Endothelial cell of umbilical vein (primary cell): ENCODE measurements around the gene PCDHA7.

Experiments
- GATA2 ChIP-seq: IDR thresholded peaks from 2 replicates; pipeline ENCODE4 v1.7.0; 2011; ENCODE audit warnings: low read depth, mild to moderate bottlenecking, moderate library complexity, mixed read lengths, low read length; ENCODE audit not compliant: insufficient read length, insufficient read depth
- TF ChIP-seq, protein P1 (sequence below), 2 donors: IDR thresholded peaks; 1 replicate in 1 of 2; 2 replicates in 1 of 2; pipeline ENCODE4 v1.5.1; 2011; ENCODE audit warnings: low read length in 2 of 2, mild to moderate bottlenecking in 2 of 2, moderate library complexity in 2 of 2, control low read depth in 1 of 2, inconsistent platforms in 1 of 2, low read depth in 1 of 2; ENCODE audit not compliant: insufficient read depth in 1 of 2; ENCODE audit errors: extremely low read depth in 1 of 2

DNA sequence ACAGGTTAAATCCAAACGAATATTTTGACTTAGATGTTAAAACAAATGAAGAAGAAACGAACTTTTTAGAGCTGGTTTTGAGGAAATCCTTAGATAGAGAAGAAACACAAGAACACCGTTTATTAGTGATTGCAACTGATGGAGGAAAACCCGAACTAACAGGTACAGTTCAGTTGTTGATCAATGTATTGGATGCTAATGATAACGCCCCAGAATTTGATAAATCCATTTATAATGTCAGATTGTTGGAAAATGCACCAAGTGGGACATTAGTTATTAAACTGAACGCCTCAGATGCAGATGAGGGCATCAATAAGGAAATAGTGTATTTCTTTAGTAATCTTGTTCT, 11.8 kb upstream of the PCDHA7 start:
- TF ChIP-seq, protein P1, sequence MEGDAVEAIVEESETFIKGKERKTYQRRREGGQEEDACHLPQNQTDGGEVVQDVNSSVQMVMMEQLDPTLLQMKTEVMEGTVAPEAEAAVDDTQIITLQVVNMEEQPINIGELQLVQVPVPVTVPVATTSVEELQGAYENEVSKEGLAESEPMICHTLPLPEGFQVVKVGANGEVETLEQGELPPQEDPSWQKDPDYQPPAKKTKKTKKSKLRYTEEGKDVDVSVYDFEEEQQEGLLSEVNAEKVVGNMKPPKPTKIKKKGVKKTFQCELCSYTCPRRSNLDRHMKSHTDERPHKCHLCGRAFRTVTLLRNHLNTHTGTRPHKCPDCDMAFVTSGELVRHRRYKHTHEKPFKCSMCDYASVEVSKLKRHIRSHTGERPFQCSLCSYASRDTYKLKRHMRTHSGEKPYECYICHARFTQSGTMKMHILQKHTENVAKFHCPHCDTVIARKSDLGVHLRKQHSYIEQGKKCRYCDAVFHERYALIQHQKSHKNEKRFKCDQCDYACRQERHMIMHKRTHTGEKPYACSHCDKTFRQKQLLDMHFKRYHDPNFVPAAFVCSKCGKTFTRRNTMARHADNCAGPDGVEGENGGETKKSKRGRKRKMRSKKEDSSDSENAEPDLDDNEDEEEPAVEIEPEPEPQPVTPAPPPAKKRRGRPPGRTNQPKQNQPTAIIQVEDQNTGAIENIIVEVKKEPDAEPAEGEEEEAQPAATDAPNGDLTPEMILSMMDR (IDR thresholded peaks at IDR 0.05; ENCODE audit: extremely low read depth in 1 of 2, insufficient read depth in 1 of 2, low read depth in 1 of 2, low read length in 2 of 2), result no peak
- no peak for TF ChIP-seq GATA2
